ENCODE data around the gene NUDT8.
A peak's percentile ranks its signal among the peaks of the same experiment; 100 is the strongest.
"Not testable (repeated sequence)": the region's sequence is repeated elsewhere in the genome, so short reads cannot be mapped to it uniquely, and the experiment has no call there.

NUDT8 gene

DNA sequence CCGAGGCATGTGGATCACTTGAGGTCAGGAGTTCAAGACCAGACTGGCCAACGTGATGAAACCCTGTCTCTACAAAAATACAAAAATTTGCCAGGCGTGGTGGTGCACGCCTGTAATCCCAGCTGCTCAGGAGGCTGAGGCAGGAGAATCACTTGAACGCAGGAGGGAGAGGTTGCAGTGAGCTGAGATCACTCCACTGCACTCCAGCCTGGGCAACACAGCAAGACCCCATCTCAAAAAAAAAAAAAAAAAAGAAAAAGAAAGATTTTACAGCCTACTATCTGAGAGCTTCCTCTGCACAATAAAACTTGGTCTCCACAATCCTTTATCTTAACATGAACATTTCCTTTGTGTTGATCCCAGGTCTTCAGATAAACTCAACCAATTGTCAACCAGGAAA, 31.0 kb upstream of the NUDT8 start:
- not testable (repeated sequence) for DNase-seq (ENCODE audit: low spot score)

- DNase-seq (ENCODE audit: low spot score), result not testable (repeated sequence)
These were observed 30.0 kb upstream of the NUDT8 start for GRCh38 chr11:67659651-67660165.

- DNase-seq (ENCODE audit: low spot score), result no peak
These were observed 27.6 kb upstream of the NUDT8 start for GRCh38 chr11:67657300-67657699.

DNA sequence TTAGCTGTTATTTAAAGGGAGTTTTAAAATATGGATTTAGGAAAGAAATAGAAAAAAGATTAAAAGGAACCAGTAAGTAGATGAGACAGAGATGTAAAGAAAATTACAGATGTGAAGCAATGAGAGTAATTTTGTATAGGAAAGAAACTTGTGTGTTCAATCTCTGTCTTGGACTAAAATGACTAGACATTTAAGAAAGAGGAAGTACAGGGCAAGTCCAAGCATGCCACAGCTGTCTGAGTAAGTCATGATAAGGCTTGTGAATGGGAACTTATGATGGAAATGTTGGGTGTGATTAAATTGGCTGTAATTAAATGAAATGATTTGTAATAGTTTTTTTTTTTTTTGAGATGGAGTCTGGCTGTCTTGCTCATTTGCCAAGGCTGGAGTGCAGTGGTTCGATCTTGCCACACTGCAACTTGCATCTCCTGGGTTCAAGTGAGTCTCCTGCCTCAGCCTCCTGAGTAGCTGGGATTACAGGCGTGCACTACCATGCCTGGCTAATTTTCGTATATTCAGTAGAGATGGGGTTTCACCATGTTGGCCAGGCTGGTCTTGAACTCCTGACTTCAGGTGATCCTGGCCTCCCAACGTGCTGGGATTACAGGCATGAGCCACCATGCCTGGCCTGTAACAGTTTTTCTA, 26.7 kb upstream of the NUDT8 start:
- no peak for DNase-seq (ENCODE audit: low spot score)

- DNase-seq (ENCODE audit: low spot score), result no peak
These were observed 24.5 kb upstream of the NUDT8 start for GRCh38 chr11:67654225-67654624.

DNA sequence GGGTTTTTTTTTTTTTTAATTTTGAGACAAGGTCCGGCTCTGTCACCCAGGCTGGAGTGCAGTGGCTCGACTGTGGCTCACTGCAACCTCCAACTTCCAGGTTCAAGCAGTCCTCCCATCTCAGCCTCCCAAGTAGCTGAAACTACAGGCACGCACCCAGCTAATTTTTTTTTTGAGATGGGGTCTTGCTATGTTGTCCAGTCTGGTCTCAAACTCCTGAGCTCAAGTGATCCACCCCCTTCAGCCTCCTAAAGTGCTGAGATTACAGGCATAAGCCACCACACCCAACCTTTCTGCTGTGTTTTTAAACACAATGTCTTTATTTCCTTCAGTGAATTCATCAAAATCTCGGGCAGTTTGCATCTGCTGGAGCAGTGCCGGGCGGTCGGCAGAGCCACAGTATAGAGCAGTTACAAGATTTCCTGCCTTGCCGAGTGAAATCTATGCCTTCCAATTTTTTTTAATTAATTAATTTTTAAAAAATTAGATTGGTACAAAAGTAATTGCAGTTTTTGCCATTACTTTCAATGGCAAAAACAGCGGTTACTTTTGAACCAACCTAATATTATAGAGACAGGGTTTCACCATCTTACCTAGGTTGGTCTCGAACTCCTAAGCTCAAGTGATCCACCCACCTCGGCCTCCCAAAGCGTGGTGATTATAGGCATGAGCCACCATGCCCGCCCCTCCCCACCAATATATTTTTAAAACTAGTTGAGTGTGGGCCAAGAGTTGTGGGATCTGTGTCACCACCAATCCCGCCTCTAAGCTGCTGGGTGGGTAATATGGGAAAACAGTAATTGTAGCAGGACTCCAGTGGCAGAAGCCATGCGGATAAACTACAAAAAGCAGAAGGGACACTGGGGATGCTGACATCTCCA, 23.5 kb upstream of the NUDT8 start:
- no peak for DNase-seq (ENCODE audit: low spot score)

- DNase-seq (ENCODE audit: low spot score), result no peak
These were observed 22.4 kb upstream of the NUDT8 start for GRCh38 chr11:67651976-67652781.

DNA sequence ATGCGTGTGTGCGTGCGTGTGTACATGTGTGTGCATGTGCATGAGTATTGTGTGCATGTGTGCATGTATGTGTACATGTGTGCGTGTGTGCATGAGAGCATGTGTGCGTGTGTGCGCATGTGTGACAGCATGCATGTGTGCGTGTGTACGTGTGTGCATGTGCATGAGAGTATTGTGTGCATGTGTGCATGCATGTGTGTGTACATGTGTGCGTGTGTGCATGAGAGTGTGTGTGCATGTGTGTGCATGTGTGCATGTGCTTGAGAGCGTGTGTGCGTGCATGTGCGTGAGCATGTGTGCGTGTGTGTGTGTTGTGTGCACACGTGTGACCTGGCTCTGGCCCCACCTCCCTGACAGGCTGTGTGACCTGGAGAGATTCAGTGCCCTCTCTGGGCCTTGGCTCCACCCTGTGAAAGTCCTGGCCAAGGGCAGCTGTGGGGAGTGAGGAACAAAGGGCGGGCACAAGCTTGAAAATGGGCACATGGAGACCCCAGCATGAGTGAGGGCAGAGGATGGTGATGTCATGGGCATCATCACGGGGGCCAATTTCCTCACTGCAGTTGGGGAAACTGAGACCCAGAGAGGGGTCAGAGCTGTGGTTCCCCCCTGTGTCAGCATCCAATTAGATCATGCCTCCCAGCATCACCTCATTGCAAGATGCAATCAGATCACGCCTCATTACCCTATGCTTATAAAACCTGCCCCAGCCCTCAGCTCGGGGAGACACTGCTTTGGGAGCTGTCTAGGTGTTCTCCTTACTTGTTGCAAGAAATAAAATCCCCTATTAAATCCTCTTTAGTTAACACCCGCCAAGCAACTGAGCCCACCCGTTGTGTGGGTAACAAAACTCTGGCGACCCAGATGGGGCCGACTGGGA, 20.1 kb upstream of the NUDT8 start:
- peak; percentile 57 for DNase-seq (ENCODE audit: low spot score)

- peak; percentile 77 for DNase-seq (ENCODE audit: low spot score)
These were observed 19.3 kb upstream of the NUDT8 start for GRCh38 chr11:67648796-67649613.

- peak; percentile 86 for DNase-seq (ENCODE audit: low spot score)
These were observed 18.5 kb upstream of the NUDT8 start for GRCh38 chr11:67648140-67648795.

DNA sequence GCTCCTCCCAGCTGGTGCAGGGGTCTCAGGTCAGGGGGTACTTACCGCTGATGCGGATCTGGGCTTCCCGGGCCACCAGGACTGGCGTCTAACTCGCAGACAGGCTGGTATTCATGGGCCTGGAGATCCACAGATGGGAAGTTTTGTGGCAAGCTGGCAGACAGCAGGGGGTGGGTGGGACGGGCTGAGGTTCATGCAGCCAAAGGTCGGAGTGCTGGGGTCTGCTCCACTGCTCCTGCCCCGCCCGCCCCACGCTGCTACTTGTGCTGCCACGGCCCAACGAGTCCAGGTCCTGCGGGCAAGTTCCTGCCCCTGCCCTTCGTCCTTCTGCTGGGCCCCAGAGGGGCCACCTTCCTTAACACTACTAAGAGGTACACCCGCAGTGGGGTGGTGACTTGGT, 17.7 kb upstream of the NUDT8 start:
- no peak for DNase-seq (ENCODE audit: low spot score)

- peak; percentile 71 for DNase-seq (ENCODE audit: low spot score)
These were observed 17.0 kb upstream of the NUDT8 start for GRCh38 chr11:67646535-67647336.

- no peak for DNase-seq (ENCODE audit: low spot score)
These were observed 16.1 kb upstream of the NUDT8 start for GRCh38 chr11:67645521-67646461.

DNA sequence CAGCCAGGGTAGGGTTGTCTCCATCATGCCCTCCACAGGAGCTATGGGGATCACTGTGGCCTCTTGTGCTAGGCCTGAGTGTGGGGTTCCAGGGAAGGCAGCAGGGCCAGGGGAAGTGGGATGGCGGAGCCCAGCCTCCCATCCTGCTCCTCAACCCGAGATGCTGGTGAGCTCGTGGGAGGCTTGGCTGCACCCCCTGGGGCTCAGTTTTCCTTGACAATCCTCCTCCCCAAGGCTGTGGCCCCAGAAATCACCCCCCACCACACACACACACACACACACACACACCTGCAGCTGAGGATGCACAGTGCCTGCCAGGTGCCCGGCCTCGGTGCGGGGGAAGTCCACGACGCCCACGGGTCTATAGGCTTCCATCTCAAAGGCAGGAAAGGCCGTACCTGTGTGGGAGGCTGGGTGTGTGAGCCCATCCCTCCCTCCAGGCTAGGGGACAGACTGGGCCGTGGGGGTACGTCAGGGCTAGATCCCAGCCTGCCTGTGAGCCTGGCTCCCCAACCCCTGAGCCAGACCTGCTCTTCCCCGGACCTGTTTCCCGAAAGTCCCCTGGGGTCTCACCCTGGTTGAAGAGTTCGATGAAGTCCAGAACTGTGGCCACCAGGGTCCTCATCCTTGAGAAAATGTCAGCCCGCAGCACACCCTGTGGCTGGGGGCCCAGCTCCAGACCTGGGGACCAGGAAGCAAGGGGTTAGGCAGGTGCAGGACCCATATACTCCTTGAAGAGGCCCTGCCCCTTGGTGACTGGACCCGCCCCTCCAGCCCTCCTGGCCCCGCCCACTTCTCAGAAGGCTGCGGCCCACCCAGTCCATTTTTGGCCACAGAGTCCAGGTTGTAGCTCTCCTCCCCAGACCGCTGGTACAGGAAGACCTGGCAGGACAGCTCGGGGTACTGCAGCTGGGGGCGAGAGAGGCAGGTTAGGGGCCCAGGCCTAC, 15.0 kb upstream of the NUDT8 start:
- DNase-seq (ENCODE audit: low spot score), result peak; percentile 79

- DNase-seq (ENCODE audit: low spot score), result no peak
These were observed 14.3 kb upstream of the NUDT8 start for GRCh38 chr11:67644042-67644441.

DNA sequence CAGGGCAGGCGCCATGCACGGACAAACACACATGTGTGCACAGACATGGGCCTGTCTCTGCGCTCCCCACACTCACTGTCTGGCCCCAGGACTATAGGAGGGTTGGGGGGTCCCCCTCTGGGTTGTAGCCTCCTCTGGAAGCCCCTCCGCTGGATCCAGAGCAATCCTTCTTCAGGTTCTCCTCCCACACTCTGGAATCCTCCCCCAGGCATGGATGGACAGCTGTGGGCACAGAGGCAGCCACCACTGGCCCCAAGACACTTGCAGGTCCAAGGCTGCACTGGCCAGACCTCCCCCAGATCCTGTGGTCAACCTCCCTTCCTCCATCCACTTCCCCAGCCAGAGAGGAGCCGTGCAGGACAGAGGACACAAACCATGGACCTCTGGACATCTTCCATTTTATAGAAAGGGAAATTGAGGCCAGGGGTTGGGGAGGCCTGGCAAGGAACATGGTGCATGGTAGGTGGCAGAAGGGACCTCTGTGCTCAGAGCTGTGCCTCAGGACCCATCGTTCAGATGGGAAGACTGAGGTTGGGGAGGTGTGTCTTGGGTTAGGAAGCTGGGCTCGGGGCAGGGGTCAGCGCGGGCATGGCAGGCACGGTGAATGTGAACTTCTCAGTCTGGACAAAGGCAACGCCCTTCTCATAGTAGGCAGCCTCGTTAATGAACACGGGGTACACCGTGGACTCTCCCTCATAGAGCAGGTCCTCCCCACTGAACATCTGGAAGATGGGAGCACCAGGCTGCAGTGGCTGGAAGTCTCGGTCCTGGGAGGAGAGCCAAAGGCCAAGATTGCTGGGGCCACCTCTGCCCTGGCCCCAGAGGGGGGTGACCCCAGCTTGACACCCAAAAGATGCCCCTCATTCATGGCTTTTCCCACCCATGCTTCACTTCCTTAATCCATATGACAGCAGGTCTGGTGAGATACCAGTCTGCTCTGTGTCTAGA, 12.7 kb upstream of the NUDT8 start:
- no peak for DNase-seq (ENCODE audit: low spot score)
